Endometrial microvascular endothelial cells (primary cell): ENCODE data around the gene VTI1A. TPM values are rescaled to one million over a fixed set of nuclear protein-coding genes. Genes with fewer than 3 reads are reported as not detected.

Experiments used
- in situ Hi-C: cut with HindIII; loops from 2 replicates; pipeline ENCODE4 v1.10.0; 2017; ENCODE audit warnings: low sequenced_read_pairs, low pct_unique_long_range_greater_than_20kb; ENCODE audit errors: inconsistent ontology term
- total RNA-seq: library from RNA; depleted of rRNA; stranded (reverse); fragments of >200 nt; gene quantifications from one replicate; pipeline ENCODE4 v1.2.3, GENCODE V29; 2015; ENCODE audit errors: inconsistent ontology term

Gene VTI1A
- total RNA-seq, 1 donor from 2014 or later = 40.9 TPM

DNA sequence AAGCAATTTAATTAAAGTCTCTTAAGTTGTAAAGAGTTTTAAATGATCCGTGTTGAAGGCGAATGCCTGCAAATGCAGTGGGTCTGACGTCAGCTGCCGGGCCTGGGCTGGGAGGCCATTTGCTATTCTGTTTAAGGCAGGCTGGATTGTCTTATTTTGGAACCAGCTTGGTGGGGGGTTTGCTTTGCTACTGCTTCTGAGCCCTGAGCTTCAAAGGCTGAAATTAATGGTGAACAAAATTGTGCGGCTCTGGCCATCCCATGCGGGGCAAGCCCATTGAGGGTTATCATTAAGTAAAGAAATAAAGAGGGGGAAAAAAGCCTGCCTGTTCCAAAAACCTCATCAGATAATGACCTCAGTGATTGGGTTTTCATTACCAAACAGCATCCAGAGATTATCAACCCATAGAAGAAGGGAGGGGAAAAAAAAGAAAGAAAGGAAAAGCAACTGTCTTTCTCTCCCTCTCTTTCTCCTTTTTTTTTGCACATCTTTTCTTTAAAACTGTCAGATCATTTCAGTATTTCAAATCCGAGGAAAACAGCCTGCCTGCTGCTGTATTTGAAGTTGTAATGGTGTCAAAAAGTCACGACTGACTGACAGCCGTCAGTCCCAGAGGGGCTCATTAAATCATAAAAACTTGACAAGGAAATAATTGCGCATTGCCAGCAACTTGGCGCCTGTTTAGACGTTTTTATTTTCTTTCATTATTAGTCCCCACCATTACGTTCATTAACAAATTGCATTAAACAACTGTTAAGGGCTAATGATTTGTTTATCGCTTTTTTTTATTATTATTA lies 371.2 kb downstream of the VTI1A start:
- in situ Hi-C loops = no loop called here

DNA sequence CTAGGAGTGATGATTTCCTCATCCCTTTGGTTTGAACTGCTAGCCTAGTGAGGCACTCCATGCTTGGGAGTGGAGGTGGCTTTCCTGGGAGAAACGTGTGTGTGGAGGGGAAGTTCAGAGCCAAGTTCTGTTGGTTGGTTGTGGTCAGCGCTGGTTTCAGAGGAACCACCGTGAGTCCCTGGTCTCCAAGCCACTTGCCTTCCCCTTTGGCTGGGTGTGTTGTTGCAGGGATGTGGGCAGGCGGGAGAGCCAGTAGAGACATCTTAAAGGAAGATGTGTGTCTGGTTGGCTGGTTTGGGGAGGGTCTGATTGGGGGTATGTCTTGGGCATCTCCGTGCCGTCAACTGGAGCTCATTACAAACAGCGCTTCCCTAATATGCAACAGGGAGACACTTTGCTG lies 372.2 kb downstream of the VTI1A start:
- in situ Hi-C loops = no loop called here

DNA sequence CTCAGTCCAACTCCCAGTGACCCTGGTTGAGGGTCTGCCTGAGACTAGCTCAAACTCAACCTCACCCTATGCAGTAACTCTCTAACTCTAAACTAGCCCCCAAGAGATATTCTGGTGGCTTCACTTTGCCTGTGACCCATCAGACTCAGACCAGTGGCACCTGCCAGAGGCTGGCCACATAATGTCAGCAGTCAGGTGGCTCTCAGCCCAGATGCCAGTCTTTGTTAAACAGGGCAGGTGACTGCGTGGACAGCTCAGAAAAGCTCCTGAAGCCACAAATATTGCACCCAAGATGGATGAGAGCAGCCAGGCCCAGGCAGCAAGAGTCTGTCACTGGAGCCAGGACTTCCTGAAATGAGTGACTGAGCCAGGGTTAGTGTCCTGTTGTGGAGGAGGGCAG lies 373.3 kb downstream of the VTI1A start:
- in situ Hi-C loops = no loop called here

DNA sequence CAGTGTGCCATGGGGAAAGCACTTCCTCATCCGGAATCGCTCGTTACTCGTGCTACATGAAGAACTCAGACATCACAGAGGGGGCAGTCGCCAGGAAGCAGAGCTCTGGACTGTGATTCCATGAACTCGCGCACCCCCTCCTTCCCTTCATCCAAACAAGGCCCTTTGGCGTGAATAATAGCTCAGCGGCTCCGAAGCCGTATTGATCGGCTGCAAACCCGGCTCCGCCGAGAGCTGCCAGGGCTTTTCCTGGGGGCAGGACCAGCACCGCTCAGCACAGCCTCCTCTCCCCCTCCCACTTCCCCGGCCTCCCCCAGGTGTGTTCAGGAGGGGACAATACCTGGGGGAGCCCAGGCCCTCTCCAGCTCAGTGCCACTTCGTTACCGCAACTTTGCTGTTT lies 374.0 kb downstream of the VTI1A start:
- in situ Hi-C loops = no loop called here

DNA sequence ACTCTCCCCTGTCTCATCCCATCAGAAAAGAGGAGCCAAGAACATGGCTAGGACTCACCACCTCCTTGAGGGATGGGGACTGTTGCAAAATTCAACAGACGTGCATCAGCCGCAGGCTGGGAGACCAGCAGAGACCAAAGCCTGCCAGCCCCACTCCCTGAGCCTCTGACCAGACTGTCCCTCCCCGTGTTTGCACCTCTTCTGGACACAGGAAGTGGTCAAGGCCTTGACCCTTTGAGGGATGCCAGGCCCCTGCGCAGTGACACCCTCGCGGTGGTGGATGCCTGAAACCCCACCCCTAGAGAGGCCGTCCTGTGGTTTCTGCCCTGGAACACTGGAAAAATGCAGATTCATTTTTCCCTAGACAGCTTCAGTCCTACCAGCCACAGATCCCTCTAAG lies 374.6 kb downstream of the VTI1A start:
- in situ Hi-C loops = no loop called here

DNA sequence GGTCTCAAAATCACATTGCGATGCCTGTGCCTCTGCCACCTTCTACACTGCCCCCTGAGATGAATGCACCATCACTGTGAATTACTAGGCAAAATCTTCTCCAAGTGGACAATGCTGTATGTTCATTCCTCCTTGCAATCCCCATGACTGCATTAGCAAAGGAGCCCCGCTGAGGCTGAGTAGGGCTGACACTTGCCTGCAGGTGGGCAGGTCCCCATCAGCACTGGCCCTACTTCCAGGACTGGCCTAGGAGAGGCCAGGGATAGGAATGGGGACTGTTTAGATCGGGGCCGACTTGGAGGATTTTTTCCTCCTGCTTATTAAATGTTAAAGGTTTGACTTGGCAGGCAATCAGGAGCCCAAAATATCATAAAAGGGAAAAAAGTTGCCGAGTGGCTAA lies 376.0 kb downstream of the VTI1A start:
- in situ Hi-C loops = no loop called here

DNA sequence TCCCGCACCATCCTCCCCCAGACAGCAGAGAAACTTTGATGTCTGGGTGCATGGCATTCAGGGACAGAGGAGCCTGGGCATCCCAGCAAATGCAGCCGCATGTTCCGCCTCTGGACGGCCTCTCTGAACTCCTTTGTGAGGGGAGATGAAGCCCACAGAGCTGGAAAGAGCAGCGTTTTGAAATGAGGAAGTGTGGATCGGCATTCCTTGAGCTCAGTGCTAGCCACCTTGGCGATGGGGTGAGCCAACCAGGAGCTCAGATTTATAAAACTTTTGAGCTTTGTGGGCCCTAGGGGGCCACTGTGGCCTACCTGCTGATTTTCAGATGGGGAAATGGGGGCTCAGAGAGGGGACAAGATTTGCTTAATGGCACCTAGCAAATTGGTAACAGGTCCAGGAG lies 376.6 kb downstream of the VTI1A start:
- in situ Hi-C loops = no loop called here

DNA sequence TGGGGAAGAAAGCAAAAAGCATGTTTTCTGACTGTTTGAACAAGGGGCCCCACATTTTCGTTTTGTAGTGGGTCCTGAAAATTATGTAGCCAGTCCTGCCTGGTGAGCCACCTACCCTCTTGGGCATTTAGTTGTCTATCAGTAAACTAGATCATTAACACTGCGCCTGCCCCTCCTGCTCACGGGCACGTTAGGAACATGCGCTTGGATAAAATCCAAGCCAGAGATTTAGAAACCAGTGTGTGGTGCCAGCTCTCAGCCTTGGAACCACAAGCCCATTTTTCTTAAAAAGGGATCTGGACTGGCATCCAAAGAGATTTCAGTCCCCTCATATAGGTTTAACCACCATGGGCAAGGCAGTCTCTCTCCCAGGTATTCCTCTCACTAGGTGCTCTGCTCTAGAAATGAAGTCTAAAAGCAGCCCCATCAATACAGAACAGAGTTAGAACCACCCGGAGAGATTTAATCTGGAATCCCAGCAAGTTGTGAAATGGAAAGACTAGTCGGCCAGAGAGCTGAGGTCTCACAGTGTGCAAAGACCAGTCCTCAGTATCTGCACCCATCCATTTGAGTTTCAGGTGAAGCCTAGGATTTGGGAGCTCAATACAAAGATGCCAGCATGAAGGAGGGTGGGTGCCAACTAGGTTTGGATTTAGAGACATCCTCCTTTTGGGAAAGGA lies 379.1 kb downstream of the VTI1A start:
- in situ Hi-C loops = no loop called here

DNA sequence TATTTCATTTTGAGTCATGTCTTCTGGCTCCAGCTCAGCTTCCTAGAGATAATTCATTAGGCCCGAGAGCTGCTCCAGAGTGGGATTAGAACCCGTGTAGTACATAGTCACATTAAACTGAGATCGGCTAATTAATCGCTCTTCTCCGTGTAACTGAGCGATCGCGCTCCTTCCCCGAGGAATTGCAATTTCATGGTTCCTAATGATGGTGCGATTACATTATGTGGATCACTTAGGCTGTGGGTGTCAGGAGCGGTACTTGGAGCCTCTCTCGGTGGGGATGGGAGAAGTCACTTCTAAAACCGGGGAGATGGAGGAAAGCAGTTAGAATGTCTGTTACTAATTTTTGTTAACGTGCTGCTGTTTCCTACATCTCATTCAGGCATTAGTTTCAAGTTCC lies 380.1 kb downstream of the VTI1A start:
- in situ Hi-C loops = no loop called here

DNA sequence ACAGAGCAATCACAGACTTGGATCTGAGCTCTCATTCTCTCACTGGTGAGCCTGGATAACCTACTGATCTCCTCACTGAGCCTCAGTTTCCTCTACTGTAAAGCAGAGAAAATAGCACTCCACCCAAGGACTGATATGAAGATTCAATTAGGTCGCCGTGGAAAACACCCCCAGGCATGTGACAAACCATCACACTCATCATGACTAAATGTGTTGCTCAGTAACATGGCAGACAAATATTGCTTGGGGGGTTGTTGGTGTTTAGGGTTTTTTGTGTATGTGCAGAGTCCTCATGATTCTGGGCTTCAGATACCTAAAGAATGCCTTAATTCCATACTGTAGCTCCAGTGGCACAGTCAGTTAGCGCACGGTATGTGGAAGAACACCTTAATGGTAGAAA lies 380.9 kb downstream of the VTI1A start:
- in situ Hi-C loops = no loop called here

DNA sequence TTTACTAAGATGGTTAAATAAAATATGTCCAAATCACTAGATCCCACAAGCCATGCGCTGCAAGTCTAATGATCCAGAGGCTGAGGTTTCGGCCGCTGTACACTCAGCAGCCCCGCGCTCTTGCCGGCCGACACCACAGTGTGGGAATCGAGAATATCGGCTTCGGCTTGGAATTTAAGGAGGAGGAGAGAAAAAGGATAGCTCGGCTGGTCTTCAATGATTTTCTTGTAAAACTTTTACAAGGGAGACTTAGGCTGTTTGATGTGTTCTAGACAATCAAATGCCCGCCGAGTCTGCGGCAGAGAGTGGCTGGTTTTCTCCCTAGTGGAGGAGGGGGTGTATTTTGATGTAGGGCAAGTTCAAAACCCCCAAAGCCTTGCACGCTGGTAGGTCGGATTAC lies 384.8 kb downstream of the VTI1A start:
- in situ Hi-C loops = no loop called here

DNA sequence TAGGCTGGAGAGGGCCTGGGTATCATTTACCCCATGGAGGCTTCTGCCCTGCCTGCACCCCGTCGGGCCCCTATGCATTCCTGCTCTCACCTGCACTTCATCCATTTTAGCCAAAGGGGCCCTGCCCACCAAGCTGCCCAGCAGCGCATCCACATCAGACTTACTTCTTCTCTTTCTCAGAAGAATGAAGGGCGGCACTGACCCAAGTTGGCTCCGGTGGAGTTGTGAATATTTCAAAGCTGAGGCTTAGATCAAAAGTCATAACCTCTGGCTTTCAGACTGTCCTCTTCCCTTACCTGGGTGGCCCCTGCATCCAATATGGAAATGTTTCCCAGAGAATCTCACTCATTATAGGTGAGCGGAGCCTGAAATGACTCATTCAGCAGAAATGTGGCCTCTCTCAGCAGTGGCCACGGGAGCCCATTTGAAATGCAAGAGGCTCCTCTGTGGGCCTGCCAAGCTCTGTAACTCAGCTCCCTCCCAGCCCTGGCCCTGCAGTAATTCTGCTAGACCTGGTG lies 385.4 kb downstream of the VTI1A start:
- in situ Hi-C loops = no loop called here

DNA sequence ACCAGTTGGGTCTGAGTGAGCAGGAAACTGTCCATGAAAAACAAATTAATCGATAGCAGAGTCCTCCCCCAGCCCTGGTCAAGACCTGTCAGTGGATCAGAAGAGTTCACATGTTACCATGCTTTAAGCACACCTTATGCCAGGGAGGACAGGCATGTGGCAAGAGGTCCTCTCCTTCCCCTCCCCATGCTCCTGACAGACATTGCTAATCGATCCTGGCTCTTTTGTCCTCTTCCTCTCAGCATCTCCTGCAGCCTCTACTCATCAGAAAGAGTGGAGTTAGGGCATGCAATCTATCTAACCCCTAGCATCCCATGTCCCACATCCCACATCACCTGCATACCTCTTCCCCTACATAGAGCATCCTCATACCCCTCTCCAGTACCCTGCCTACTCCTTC lies 385.9 kb downstream of the VTI1A start:
- in situ Hi-C loops = no loop called here

DNA sequence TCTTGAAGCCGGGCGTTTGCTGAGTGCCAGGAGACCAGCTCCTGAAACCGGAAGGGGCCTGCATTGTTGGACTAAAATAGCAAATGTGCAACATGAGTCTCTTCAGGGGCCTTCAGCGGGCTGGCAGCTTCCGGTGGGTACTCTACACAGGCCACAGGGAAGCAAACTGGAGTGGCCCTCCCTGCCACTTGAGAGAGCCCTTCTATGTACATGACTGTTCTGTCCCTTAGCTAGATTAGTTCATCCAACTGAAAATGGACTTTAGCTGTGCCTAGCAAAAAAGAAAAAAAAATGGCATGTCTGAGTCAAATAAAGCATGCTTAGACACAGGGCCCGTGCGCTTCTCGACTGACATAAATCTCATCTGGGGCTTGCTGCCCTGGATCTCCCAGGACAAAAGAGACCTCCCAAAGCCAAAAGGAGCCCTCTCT lies 387.8 kb downstream of the VTI1A start:
- in situ Hi-C loops = no loop called here

DNA sequence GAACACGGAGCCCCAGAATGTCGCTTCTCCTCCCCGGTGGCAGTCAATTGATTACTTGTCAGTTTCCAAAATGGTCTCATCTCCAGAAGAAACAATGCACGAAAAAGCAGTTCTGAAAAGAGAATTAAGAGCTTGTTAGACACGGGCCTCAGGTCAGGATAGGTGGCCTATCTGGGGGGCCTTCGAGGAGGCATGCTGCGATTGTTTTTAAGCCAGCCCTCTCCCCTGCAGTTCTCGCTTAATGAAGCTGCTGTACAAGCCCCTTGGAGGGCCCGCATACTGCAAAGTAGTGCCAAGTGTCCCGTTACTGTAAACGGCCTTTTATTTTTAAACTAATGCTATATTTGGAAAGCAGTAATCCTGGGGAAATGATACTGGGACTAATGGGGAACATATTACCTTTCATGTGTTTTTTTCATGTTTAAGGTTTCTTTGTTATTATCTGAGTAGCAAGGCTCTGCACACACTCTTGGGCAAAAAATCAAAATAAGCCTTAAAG lies 388.3 kb downstream of the VTI1A start:
- in situ Hi-C loops = no loop called here

DNA sequence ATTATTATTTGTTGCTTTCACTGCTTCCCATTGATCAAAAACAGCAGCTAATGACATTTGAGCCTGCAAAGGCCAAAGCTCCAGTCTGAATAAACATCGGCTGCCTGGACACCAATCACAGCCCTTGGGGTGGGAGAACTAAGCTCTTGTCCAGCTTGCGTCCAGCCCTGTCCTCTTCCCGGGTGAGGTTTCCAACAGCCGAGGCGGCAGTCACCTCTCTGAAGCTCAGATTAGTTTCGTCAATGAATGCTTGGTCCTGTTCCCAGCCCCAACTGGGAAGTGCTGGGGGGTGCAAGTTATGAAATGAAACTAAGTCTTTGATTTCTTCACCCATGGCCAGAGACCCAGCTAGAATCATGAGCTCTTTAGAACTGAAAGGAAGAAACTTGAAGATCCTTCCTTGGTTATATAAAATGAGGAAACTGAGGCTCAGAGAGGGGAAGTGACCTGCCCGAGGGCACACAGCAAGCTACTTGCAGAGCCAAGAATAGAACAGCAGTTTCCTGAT lies 389.0 kb downstream of the VTI1A start:
- in situ Hi-C loops = no loop called here

DNA sequence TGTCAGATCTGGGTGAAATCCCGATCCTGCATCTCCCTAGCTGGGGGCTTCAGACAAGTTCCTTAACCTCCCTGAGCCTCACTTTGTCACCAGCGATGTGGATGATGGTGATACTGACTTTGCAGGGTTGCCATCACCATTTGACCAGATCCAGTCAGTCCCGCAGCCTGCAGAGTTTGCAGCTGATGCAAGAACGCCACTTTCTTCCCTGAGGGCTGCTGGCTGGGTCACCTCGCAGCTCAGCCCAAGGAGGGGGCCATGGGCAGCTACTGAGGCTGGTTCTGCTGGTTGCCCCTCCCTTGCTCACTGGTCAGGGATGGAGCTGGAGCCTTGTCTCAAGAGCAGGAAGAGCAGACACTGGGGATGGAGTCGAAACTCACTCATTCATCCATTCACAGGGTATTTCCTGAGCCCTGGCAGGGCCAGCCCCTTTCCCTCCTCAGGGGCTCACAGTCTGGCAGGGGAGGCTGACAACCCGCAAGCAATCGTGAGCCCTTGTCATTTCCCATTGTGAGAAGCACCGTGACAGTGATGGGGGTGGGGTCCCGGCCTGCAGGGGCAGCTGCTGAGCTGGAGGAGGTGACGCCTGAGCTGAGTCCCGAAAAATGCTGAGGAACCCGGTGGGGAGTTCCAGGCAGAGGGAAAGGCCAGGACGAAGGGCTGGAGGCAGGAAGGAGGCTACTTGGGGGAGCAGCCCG lies 391.9 kb downstream of the VTI1A start:
- in situ Hi-C loops = no loop called here

DNA sequence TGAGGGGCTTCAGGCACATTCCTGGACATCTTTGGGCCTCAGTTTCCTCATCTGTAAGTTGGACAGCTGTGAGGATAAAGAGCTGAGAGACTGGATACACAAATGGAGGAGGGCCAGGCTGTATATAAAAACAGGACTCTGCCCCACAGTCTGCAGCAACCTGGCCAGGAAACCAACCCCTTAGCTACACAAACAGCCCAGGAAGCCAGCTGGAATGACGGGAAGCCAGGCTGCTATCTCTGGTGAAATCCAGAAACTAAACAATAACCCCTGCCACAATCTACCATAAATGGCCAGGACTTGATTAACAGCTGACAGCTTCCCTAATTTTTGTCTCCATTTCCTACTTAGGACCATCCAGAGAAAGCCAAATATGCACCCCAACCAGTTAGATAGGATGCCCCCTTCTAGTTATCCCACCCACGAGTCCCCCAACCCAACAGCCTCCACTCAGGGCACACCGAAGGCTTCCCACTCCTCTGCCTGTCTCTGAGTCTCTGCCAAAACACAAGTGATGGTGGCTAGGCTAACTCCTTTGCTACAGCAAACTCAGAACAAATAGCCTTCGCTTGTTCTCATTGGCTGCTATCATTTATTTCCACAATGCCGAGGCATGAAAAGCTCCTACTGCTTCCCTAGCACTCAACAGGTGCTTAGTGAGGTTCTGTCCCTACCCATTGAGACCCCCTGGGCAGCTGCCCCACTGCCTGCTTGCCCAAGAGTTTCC lies 393.1 kb downstream of the VTI1A start:
- in situ Hi-C loops = no loop called here

DNA sequence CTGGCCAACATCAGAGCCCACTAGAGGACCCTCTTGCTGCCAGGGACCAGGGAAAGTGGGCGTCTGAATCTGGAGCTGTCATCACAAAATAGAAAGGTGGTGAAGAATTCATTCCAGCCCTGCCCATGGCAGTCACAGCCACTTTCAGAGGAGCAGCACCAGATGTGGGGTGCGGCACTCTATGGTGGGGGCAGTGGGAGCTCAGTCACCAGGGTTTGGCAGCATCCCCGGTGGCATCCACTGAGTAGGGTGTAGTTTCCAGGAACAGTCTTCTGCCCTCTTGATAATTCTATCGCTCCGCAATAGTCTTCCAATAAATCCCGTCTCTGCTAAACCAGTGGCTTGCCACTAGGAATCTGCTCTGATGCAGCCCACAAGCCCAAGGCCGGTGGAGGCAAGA lies 394.5 kb downstream of the VTI1A start:
- in situ Hi-C loops = no loop called here
